GM21737 (cell line): ENCODE results near the gene CDK5RAP2.
"Not testable (repeated sequence)": the region's sequence is repeated elsewhere in the genome, so short reads cannot be mapped to it uniquely, and the experiment has no call there.

Experiments
- ATAC-seq: cut with Tn5 transposase; IDR thresholded peaks from one replicate; pipeline ENCODE4 v1.9.1; 2021; ENCODE audit warnings: mild to moderate bottlenecking, moderate library complexity; ENCODE audit not compliant: unreplicated experiment

CDK5RAP2 gene

DNA sequence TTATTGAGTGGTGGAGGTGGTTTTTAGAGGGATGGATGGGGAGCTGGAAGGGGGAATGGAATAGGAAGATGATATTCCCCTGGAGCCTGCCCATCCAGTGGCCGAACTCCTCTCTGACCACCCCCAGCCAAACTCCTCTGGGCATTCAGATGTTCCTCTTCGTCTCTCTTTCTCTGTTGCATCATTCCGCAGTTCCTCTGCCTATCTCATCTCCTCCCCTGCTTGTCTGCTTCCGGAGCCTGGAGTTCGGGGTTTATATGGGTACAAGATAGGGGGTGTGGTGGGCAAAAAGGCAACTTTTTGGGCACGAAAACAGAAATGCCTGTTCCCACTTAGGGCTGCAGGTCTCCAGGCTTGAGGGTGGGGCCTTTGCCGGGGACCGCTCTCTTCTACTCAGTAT is 12.2 kb upstream of the CDK5RAP2 start:
- ATAC-seq = no peak

- no peak for ATAC-seq
Measured at GRCh38 chr9:120587328-120587727, 7.4 kb upstream of the CDK5RAP2 start.

- no peak for ATAC-seq
Measured at GRCh38 chr9:120583958-120584369, 4.0 kb upstream of the CDK5RAP2 start.

- peak; percentile 32 for ATAC-seq
Measured at GRCh38 chr9:120579139-120580050, 572 bp downstream of the CDK5RAP2 start.

- ATAC-seq = no peak
Measured at GRCh38 chr9:120574473-120574872, 5.5 kb downstream of the CDK5RAP2 start.

- ATAC-seq = no peak
Measured at GRCh38 chr9:120572472-120572871, 7.5 kb downstream of the CDK5RAP2 start.

GRCh38 chr9:120571443-120572257 is 8.3 kb downstream of the CDK5RAP2 start:
- ATAC-seq = no peak

GRCh38 chr9:120570296-120570695 is 9.7 kb downstream of the CDK5RAP2 start:
- no peak for ATAC-seq

- ATAC-seq = no peak
Measured at GRCh38 chr9:120569556-120569955, 10.4 kb downstream of the CDK5RAP2 start.

GRCh38 chr9:120568816-120569215 is 11.2 kb downstream of the CDK5RAP2 start:
- no peak for ATAC-seq

DNA sequence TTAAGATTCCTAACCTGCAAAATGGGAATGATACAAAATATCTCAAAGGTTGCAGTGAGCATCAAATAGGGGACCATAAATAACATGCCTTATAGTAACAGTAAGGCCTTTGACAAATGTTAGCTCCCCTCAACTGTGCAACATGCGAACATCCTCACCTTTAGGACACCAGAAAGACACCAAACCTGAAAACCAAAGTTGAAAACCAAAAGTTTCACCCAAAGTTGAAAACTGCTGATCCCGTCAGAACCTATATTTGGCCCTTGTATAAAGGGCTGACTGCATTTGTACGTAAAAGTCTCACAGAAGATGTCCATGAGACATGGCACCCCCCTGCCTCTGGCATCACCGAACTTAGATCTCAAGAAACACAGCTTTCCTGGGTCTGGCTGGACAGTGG is 12.1 kb downstream of the CDK5RAP2 start:
- no peak for ATAC-seq

DNA sequence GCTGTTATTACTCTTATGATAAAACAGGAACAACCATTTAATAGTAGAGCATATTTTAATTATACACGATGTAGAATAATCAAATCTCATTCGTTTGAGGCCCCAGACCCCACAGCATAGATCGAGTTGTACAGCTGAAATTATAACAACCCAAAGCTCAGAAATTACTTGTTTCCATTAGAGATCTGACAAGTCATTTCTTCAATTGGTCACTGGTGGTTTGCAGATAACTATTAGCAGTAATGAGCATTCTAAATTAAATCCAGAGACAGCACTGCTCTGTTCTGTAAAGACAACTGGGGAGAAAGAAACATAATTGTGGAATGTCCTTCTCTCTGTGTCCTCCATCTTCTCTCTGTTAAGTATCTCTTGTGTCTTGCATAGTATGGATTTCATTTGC is 12.9 kb downstream of the CDK5RAP2 start:
- ATAC-seq = no peak

GRCh38 chr9:120564589-120564988 is 15.4 kb downstream of the CDK5RAP2 start:
- no peak for ATAC-seq

GRCh38 chr9:120562861-120563443 is 17.0 kb downstream of the CDK5RAP2 start:
- ATAC-seq = no peak

GRCh38 chr9:120561709-120562108 is 18.3 kb downstream of the CDK5RAP2 start:
- no peak for ATAC-seq

DNA sequence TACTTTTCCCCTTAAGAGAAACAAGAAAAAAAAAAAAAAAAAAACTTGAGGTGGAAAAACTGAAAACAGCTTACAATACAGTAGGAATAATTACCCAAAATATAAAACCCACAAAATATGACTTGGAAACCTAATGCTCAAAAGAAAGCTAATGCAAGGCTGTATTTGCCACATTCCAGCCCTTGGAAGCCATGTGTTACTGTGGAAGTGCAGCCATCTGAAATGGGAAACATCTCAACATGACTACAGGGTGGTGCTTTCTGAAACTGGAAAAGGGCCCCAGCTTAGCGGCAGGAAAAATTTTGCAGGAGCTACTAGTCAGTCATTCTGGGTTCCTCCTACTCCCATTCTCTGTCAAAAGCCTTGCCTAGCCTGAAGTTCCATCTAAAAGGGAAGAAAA is 20.4 kb downstream of the CDK5RAP2 start:
- no peak for ATAC-seq

GRCh38 chr9:120558454-120558853 is 21.5 kb downstream of the CDK5RAP2 start:
- no peak for ATAC-seq

DNA sequence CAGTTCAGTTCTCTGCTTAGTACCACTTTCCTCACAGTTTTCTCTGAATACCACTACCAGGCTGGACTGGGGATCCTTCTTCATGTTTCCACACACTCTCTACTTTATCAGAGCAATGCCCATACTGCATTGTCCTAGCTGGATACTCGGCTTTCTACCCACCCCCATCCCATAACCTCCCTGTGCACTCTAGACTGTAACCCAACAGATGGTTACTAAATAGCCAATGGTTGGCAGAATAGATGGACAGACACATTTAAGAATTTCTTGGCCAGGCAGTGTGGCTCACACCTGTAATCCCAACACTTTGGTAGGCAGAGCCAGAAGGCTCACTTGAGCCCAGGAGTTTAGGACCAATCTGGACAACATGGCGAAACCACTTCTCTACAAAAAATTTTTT is 22.8 kb downstream of the CDK5RAP2 start:
- ATAC-seq = no peak

DNA sequence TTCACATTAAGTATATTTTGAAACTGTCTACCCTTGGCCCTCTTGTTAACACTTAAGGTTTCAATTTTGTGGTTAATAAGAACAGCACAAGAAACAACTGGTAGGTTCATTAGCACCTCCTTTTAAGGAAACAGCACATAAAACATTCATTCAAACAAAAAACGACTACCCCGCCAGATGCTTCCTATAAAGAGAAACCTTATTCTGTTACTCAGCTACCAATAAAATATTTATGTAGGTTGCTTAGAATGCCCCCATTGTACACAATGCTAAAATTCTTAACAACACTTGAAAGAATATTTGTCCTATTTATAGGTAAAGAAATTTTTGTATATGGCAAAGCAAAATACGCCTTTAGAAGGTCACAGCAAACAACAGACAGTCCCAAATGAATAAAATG is 23.2 kb downstream of the CDK5RAP2 start:
- no peak for ATAC-seq

DNA sequence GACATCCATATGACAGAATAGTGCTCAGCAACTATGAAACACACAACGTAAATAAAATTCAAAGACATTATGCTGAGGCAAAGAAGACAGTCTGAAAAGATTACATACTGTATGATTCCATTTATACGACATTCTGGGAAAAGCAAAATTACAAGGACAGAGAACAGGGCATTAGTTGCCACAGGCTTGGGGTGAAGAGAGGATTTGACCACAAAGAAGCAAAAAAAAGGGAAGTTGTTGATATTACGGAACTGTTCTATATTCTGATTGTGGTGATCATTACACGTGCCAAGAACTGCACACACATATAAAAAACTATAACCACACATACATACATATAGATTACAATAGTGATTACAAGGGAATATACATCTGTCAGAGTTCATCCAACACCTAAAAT is 24.1 kb downstream of the CDK5RAP2 start:
- no peak for ATAC-seq

GRCh38 chr9:120552210-120552704 is 27.7 kb downstream of the CDK5RAP2 start:
- not testable (repeated sequence) for ATAC-seq
